CD4-positive, alpha-beta T cell treated with Interleukin-10 for 1 hour (primary cell): ENCODE results near the gene CRAT.

Experiments used
- DNase-seq: peaks from one replicate; pipeline ENCODE4 v3.0.0-alpha.2; 2020

CRAT gene

GRCh38 chr9:129080601-129081387 lies 29.8 kb downstream of the CRAT start, which contains the start of gene DOLPP1:
Gene DOLPP1 (plus strand): TSS chr9:129081111. CDS start chr9:129081132, 21 bp downstream.
- DNase-seq = peak; percentile 99

- no peak for DNase-seq
These were observed 30.3 kb downstream of the CRAT start for GRCh38 chr9:129080298-129080600.

GRCh38 chr9:129079829-129080228 lies 30.8 kb downstream of the CRAT start:
- DNase-seq = no peak

- DNase-seq = no peak
These were observed 31.7 kb downstream of the CRAT start for GRCh38 chr9:129078691-129079503.

GRCh38 chr9:129077236-129077635 lies 33.4 kb downstream of the CRAT start:
- no peak for DNase-seq

- no peak for DNase-seq
These were observed 34.0 kb downstream of the CRAT start for GRCh38 chr9:129076640-129077037.

GRCh38 chr9:129075996-129076639 lies 34.5 kb downstream of the CRAT start:
- DNase-seq = no peak

- no peak for DNase-seq
These were observed 36.5 kb downstream of the CRAT start for GRCh38 chr9:129074106-129074505.

- DNase-seq = peak; percentile 12
These were observed 37.2 kb downstream of the CRAT start for GRCh38 chr9:129073404-129073803.

GRCh38 chr9:129072171-129072570 lies 38.4 kb downstream of the CRAT start:
- no peak for DNase-seq

- peak; percentile 21 for DNase-seq
These were observed 39.0 kb downstream of the CRAT start for GRCh38 chr9:129071526-129072126.

GRCh38 chr9:129070696-129071525 lies 39.7 kb downstream of the CRAT start:
- no peak for DNase-seq

- DNase-seq = no peak
These were observed 40.5 kb downstream of the CRAT start for GRCh38 chr9:129069862-129070641.

GRCh38 chr9:129068990-129069861 lies 41.4 kb downstream of the CRAT start:
- DNase-seq = peak; percentile 60

GRCh38 chr9:129068110-129068509 lies 42.5 kb downstream of the CRAT start:
- DNase-seq = no peak

- DNase-seq = no peak
These were observed 46.1 kb downstream of the CRAT start for GRCh38 chr9:129064499-129064908.

GRCh38 chr9:129063061-129063460 lies 47.5 kb downstream of the CRAT start:
- no peak for DNase-seq

- DNase-seq = no peak
These were observed 49.6 kb downstream of the CRAT start for GRCh38 chr9:129060991-129061390.

GRCh38 chr9:129059796-129060785 lies 50.5 kb downstream of the CRAT start:
- DNase-seq = no peak
